ENCODE data around the gene FGFR3.
A peak's percentile ranks its signal among the peaks of the same experiment; 100 is the strongest.

Gene FGFR3

GRCh38 chr4:1756893-1757779, 36.0 kb upstream of the FGFR3 start:
- DNase-seq: no peak

GRCh38 chr4:1757836-1758235, 35.3 kb upstream of the FGFR3 start:
- no peak for DNase-seq

GRCh38 chr4:1758306-1759121, 34.6 kb upstream of the FGFR3 start:
- peak in 1 of 2 donors; percentile 28 for DNase-seq

DNA sequence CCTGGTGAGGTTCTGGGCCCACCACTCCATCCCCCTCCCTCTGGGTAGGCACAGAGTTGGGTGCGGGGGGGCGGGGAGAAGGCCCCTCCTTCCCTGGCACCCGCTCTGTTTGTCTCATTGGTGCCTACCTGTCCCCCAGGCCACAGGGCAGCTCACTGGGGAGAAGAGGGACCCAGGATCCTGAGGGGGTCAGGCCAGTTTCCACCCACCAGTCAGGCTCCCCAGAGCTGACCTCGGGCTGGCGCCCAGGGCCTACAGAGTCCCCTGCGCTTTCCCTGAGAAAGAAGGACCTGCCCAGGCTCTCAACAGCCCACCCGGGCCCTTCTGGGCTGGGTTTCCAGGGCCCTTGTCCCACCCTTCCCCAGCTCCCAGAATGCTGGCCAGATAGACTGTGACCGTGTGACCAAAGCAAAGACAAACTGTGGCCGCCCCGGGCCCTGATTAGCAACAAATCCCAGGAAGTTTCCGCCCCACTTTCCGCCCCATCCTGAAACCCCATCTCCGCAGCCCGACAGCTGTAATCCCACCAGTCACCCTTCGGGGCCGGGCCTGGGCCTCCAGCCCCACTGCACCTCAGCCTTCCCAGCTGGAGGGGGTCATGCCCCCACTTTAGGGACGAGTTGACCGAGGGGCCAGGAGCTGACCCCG, 33.8 kb upstream of the FGFR3 start:
- DNase-seq: no peak

DNA sequence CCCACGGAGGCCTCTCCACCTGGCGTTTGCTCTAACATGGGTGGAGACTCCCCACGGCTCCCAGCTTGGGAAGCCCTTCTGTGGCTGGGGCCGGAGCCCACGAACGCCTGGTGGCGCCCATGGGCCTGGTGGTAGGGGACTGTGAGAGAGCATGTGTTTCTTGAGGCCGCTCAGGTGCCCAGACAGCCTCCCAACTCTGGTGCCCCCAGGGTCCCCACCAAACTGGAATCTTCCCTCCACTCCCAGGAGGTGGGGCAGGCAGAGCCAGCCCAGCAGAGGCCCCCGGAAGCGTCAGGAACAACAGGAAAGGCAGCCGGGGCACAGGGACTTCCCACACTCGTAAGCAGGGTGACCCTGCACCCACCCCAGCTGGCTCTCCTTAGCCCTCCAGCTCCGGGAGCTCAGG, 33.3 kb upstream of the FGFR3 start:
- DNase-seq: no peak

DNA sequence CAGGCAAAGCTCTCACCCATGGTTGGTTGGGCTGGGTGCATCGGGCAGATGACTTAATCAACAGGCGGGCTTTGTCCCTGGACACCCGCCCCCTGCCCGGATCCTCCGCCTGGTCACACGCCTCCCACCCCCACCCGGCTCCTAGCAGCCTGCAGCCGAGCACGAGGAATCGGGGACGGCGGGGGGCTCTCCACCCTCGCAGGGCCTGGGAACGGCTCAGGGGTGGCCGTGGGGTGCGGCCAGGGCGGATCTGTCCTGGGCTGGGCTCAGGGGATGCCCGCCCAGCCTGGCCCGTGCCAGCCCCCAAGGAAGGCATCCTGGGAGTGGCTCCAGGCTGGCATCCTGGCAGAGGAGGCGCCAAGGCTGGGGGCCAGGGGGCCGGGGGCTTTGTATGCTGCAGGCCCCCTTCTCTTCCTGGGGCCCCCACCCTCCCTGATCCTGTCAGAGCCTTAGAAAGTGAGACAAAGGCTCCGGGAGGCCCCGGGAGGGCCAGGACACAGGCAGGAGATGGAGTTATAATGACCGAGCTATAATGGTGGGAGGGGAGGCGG, 32.5 kb upstream of the FGFR3 start:
- DNase-seq: no peak

DNA sequence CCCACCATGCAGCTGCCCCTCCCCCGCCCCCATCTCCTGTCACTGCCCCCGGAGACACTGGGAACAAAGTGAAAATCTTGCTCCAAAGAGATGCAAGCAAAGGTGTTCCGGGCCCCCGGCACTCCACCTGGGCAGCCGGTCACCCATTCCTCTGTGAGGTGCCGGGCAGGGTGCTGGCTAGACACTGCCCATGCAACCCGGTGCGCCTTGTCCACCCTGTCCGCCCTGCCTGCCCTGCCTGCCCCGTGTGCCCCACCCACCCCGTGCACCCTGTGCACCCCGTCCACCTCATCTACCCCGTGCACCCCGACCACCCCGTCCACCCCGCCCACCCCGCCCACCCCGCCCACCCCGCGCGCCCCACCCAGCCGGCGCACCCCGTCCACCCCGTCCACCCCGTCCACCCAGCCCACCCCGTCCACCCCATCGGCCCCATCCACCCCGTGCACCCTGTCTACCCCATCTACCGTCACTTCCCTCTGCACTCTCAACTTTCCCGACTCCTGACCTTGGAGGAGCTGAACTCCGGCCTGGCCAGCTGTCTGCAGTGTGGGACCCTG, 31.9 kb upstream of the FGFR3 start:
- no peak for DNase-seq

GRCh38 chr4:1762264-1763010, 30.7 kb upstream of the FGFR3 start:
- no peak for DNase-seq

GRCh38 chr4:1763070-1763549, 30.0 kb upstream of the FGFR3 start:
- no peak for DNase-seq

DNA sequence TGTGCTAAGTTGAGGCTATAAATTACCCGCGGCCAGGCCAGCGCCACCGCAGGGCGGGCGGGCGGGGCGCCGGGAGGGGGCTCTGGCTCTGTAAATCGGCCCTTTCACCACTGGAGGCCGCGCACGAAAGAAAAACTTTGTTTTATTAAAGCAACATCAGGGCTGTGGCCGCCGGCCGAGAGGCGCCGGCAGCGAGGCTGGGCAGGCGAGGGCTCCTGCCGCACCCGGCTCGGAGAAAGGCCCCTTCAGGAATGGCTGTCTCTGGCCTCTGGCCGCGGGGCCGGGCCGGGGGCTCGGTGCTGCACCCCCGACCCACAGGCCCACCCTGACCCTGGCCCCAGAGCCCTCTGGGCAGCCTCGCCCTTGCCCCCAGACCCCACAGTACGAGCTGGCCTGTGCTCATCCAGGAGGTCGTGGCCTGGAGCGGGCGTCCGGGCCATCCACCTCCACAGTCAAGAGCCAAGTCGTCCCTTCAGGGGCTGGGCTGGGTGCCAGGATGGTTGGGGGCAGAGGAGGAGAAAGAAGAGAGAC, 29.5 kb upstream of the FGFR3 start:
- peak in 1 of 2 donors; percentile 8 for DNase-seq

DNA sequence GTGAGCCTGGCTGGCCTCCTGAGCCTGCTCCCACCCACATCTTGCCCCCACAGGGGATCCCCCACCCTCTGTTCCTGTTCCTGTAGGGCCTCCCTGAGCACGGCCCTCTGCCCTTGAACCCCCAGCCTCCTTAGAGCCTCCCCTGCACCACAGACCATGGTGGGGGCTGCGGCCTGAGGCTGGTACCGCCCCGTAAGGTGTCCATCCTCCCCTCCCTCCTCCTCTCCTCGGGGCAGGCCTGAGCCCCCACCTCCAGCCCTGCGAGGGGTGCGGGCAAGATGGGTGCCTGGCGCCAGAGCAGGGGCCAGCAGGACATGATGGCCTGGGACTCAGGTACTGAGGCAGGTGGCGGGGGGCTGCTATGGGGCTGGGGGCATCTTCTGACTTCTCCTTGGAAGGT, 28.4 kb upstream of the FGFR3 start:
- no peak for DNase-seq

- no peak for DNase-seq
Measured at GRCh38 chr4:1765409-1766072, 27.6 kb upstream of the FGFR3 start.

DNA sequence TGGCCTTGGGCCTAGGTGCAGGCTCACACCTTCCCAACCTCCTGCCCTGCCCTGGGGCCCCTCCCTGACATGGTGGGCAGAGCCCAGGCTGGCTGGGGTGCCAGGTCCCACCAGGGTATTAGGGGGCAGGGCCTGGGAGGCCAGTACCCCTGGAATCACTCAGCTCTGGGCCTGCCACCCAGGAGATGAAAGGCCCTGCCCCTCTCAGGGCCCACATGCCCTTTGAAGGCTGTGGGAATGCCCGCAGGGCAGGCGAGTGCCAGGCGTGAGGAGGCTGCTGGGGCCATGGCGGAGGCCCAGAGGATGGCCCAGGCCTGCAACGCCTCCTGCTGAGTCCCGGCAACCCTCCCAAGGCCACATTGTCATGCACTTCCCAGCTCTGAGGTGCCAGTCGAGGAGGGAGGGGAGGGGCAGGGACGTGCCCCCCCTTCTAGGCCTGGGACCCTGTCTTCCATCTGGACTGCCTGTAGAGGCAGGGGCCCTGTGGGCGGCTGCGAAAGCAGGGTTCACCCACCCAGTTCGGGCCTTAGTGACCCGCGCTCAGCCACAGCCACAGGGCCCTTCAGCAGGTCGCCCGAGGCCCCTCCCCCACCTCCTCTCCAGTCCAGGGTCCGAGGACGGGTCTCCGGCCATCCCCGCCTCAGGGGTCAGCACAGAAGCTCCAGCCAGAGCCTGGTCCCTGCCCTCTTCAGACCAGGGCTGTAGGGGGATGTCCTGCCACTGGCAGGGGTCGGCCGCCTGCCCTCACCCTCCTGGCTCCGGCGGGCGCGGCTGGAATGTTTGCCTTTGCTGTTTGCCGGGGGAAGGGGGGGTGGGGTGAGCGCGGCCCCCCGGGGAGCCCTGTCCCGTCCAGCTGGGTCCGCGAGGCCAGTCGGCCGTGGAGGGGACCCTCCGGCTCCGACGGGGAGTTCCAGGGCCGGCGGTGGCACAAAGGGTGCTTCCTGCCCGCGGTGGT, 26.7 kb upstream of the FGFR3 start:
- DNase-seq: no peak

DNA sequence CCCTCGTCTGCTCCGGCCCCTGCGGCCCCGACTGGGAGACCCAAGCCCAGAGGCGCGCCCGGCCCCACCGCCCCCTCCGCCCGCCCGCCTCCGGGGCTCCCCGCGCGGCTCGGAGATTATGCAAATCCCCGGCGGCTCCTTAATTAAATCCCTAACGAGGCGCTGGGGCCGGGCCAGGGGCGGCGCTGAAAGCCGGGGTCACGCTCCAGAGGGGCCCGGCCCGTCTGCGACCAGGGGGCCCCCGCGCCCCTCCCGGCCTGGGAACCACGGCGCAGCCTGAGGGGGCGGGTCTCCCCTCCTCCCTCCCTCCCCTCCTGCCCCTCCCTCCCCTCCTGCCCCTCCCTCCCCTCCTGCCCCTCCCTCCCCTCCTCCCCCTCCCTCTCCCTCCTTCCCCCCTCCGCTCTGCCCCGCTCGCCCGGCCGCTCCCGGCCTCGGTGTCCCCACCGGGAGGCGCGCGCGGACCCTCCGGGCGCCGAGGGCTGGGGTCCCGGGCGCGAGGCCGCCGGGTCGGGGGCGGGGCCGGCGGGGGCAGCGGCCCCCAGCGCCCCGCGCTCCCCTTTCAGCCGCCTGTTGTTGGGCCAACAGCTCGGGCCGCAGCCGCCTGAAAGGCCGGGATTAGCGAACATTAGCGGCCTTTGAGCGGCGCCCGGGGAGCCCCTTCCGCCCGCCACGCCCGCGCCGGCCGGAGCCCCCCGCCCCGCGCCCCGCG, 25.9 kb upstream of the FGFR3 start:
- no peak for DNase-seq

DNA sequence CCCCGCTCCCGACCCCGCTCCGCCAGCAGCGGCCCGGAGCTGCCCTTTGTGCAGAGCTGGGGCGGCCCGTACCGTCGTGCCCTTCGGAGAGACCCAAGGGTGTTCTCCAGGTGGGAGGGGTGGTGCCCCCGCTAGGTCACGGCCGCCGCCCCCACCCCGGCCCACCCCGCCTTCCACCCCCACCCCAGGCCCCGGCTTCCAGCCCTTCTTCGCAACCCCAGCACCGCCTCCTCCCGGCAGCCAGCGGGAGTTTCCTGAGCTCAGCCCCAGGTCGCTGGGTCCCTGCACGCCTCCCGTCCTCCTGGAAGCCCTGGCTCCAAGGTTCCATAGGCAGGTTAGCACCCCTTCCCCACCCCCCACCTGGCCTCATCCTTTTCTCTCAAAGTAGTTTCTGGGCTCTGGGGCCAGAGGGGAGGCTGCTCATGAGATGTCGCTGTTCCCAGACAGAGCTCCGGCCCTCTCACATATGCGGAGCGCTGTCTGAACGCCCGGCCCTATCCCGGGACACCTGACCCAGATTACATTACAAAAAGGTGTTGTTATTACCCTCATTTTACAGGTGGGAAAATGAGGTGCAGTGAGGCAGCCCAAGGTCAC, 25.2 kb upstream of the FGFR3 start:
- peak in 1 of 2 donors; percentile 37 for DNase-seq

- DNase-seq: no peak
Measured at GRCh38 chr4:1768367-1769034, 24.6 kb upstream of the FGFR3 start.

- no peak for DNase-seq
Measured at GRCh38 chr4:1769692-1770091, 23.4 kb upstream of the FGFR3 start.

- no peak for DNase-seq
Measured at GRCh38 chr4:1770245-1770644, 22.8 kb upstream of the FGFR3 start.
